ENCODE data around the gene ZNF669.

The ZNF669 gene

DNA sequence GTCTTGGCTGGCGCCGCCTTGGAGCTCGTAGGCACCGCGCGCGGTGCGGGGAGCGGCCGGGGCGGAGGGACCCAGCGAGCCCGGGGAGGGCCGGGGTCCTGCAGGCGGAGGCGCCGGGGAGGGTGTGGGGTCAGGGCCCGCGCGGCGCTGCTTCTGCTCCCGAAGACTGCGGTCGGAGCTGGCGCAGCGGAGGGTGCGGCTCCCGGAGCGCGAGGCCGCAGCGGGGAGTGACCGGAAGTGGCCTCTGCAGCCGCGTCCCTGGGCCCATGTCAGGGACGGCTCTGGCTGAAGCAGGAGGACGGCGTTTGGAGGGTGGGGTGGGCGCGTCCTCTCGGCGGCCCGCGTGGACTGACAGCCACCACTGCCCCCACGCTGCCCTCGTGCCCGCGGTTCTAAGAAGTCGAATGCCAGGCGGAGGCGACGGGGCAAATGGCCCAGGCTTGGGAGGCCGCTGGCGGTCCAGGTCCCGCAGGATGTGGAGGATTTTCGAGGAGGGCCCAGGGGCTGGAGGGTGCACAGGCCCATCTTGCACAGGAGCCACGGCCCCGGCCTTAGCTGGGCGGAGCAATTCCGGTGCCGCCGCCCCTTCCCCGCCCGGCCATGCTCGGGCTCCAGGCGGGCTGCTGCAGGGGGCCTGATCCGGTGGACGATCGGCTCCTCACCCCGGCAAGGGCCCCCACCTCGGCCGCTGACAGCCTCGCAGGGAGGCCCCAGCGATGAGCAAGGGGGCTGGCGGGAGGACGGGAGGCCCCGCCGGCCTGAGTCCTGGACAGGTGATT, 7.7 kb upstream of the ZNF669 start:
- no peak for DNase-seq (ENCODE audit: low read depth in 1 of 2, low spot score in 1 of 2)
- TF ChIP-seq POLR2AphosphoS5 (IDR thresholded peaks at IDR 0.05; ENCODE audit: low read depth) (no peak), REST (IDR thresholded peaks at IDR 0.05; ENCODE audit: insufficient replicate concordance, low read depth) (no peak), SPI1 (IDR thresholded peaks at IDR 0.05; ENCODE audit: borderline replicate concordance, low read depth) (no peak), GABPA (IDR thresholded peaks at IDR 0.05; ENCODE audit: low read depth) (no peak), CTCF (IDR thresholded peaks at IDR 0.05; ENCODE audit: insufficient read depth, low read length) (no peak)
- Histone ChIP-seq H3K27ac (replicated peaks) (no peak overlapping the region), H3K4me3 (replicated peaks; ENCODE audit: insufficient read depth, low read length) (peak overlapping the region; percentile 38), H3K27me3 (ENCODE audit: insufficient read depth, poor library complexity, severe bottlenecking) (peaks cover 13% of the 10 kb centered on the region)

DNA sequence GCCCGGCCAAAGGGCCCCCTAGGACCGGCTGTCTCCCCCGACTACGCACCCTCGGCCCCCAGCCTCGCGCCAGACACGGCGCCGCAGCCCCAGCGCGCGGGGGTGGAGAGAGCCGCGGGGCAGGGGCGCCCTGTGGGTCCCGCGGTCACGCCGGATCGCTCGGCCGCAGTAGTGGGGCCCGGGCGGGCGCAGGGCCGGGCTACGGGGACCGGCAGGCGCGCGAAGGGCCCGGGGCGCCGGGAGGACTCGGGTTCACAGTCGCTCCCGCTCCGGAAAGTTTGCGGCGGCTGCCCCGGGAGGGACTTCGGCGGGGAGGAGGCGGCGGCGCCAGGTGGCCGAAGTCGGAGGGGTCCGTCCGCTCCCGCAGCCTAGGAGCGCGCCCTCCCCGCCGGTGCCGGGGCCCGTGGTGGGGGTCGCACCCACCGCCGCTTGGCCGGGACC, 7.1 kb upstream of the ZNF669 start:
- Histone ChIP-seq H3K27ac (replicated peaks) (no peak overlapping the region), H3K4me3 (replicated peaks; ENCODE audit: insufficient read depth, low read length) (peak overlapping the region; percentile 38), H3K27me3 (ENCODE audit: insufficient read depth, poor library complexity, severe bottlenecking) (peaks cover 13% of the 10 kb centered on the region)
- DNase-seq (ENCODE audit: low read depth in 1 of 2, low spot score in 1 of 2), result no peak
- no peak for TF ChIP-seq CTCF (IDR thresholded peaks at IDR 0.05; ENCODE audit: insufficient read depth, low read length)

DNA sequence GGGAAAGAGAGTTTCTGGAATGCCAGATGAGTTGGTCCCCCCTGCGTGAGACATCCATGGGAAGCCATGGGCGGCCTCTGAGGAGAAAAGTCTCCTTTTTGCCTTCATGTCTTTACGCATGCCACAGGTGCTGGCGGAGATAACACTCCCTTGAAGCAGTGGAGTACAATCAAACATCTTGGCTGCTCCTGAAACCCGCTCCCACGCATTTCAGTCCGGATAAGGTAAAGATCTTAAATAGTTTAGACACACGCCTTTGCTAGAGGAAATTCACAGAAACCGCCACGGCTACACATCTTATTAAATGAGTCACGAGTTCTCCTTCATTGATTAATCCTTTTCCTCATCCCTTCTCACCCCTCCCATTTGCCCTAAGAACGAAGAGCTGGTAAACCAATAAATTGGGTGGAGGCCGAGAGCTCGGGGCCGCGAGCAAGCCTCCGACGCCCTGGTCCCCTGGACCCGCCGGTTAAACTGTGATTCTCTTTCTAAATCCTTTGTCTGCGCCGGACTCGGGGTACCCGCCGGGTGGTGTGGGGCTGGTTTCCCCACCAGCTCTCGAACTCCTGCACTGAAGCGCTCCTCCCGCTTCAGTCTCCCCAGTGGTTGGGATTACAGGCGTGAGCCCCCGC, 6.6 kb upstream of the ZNF669 start:
- no peak for TF ChIP-seq GABPA (IDR thresholded peaks at IDR 0.05; ENCODE audit: low read depth)
- Histone ChIP-seq H3K27me3 (ENCODE audit: insufficient read depth, poor library complexity, severe bottlenecking) (peaks cover 13% of the 10 kb centered on the region), H3K4me3 (replicated peaks; ENCODE audit: insufficient read depth, low read length) (no peak overlapping the region; the same call in 1 of the 2 replicates), H3K27ac (replicated peaks) (no peak overlapping the region)
- DNase-seq (ENCODE audit: low read depth in 1 of 2, low spot score in 1 of 2), result no peak

GRCh38 chr1:247107694-247108093, 3.5 kb upstream of the ZNF669 start:
- no peak overlapping the region for H3K4me3 ChIP-seq (replicated peaks; ENCODE audit: insufficient read depth, low read length)
- H3K27me3 ChIP-seq (ENCODE audit: insufficient read depth, poor library complexity, severe bottlenecking), result peaks cover 13% of the 10 kb centered on the region
- H3K27ac ChIP-seq (replicated peaks), result no peak overlapping the region
- TF ChIP-seq POLR2AphosphoS5 (IDR thresholded peaks at IDR 0.05; ENCODE audit: low read depth) (no peak), GABPA (IDR thresholded peaks at IDR 0.05; ENCODE audit: low read depth) (no peak), REST (IDR thresholded peaks at IDR 0.05; ENCODE audit: insufficient replicate concordance, low read depth) (no peak), SPI1 (IDR thresholded peaks at IDR 0.05; ENCODE audit: borderline replicate concordance, low read depth) (no peak), CTCF (IDR thresholded peaks at IDR 0.05; ENCODE audit: insufficient read depth, low read length) (no peak)
- DNase-seq (ENCODE audit: low read depth in 1 of 2, low spot score in 1 of 2), result no peak

Data from HL-60 (cell line).